Activated B cell treated with CpG ODN at 0.5 μM for 24 hours (primary cell): Measurements from ENCODE around the gene WNT7B. TPM values are rescaled to one million over a fixed set of nuclear protein-coding genes. Genes with fewer than 3 reads are reported as not detected.

Experiments used
- ATAC-seq: fragments of 200-7000 bp; cut with Tn5 transposase; one replicate; pipeline ENCODE4 v1.10.0; 2021; ENCODE audit warnings: low read depth, mild to moderate bottlenecking, moderate library complexity
- CTCF ChIA-PET: fragments of 350-600 bp; sonication (Branson Sonifier 250); formaldehyde crosslinking; loops from one replicate; lab custom pipeline; 2021; ENCODE audit warnings: antibody characterized with exemption; lab: Charles Lee
- POLR2A ChIA-PET: fragments of 350-600 bp; sonication (Branson Sonifier 250); formaldehyde crosslinking; loops from one replicate; lab custom pipeline; 2021; ENCODE audit warnings: antibody characterized with exemption; lab: Charles Lee
- DNase-seq: peaks from one replicate; pipeline ENCODE4 v3.0.0; 2022
- H3K27ac Mint-ChIP-seq: one replicate; pipeline ENCODE4 v1.8.0; 2020; ENCODE audit warnings: mixed read lengths
- H3K27me3 Mint-ChIP-seq: one replicate; pipeline ENCODE4 v1.8.0; 2021; ENCODE audit warnings: mixed read lengths
- H3K36me3 Mint-ChIP-seq: one replicate; pipeline ENCODE4 v1.8.0; 2021; ENCODE audit warnings: low read depth, mixed read lengths
- H3K4me1 Mint-ChIP-seq: one replicate; pipeline ENCODE4 v1.8.0; 2021; ENCODE audit warnings: mixed read lengths
- H3K4me3 Mint-ChIP-seq: one replicate; pipeline ENCODE4 v1.8.0; 2020; ENCODE audit warnings: mild to moderate bottlenecking, mixed read lengths
- H3K9me3 Mint-ChIP-seq: one replicate; pipeline ENCODE4 v1.8.0; 2020; ENCODE audit warnings: mixed read lengths
- intact Hi-C: fragments of 100-400 bp; cut with micrococcal nuclease; formaldehyde crosslinking; loops from one replicate; pipeline ENCODE4 v1.15.1; 2024
- total RNA-seq: library from RNA; stranded (reverse); gene quantifications from 2 replicates; pipeline ENCODE4 v1.2.3, GENCODE V29; 2022
- TF ChIP-seq, protein P1 (sequence below): fragments of 200-600 bp; IDR thresholded peaks from one replicate; pipeline ENCODE4 v1.8.0; 2022; ENCODE audit warnings: antibody characterized with exemption, mild to moderate bottlenecking

Gene WNT7B
- total RNA-seq, 1 donor from 2014 or later: not detected

DNA sequence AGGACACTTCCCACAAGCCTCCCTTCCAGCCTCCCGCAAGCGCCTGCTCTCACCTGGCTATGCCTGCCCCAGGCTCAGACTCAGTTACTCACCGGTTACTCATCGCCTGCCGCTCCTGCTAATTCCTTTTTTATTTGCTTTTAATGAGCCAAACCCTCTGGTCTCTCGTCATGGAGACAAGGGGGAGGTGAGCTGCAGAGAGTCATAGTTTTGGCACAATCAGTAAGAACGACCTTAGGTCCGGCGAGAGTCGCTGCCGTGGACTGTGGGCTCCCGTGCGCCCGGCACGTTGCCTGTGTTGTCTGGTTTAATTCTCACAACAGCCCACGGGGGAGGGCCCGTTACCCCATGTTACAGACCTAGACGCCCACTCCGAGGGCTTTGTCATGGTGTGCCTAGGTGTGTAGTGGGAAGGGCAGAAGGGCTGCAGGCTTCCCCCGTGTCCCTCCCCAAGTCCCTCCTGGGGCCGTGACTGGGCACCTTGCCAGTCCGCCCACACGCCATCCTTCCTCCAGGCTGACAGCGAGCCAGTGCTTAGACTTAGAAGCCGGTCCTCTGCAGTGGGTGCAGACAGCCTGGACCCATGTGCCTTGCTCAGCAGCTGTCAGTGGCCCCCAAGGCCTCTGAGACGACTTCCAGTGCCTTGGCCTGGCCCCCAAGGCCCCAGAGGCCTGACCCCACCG is 42.2 kb downstream of the WNT7B start:
- no peak for ATAC-seq
- no peaks in the 10 kb centered on the region for H3K36me3 Mint-ChIP-seq
- H3K27ac Mint-ChIP-seq: no peak overlapping the region
- no peak overlapping the region for H3K4me3 Mint-ChIP-seq
- H3K9me3 Mint-ChIP-seq: peaks cover 4% of the 10 kb centered on the region
- peaks cover 33% of the 10 kb centered on the region for H3K27me3 Mint-ChIP-seq
- CTCF ChIA-PET: no interaction called here
- TF ChIP-seq, protein P1, sequence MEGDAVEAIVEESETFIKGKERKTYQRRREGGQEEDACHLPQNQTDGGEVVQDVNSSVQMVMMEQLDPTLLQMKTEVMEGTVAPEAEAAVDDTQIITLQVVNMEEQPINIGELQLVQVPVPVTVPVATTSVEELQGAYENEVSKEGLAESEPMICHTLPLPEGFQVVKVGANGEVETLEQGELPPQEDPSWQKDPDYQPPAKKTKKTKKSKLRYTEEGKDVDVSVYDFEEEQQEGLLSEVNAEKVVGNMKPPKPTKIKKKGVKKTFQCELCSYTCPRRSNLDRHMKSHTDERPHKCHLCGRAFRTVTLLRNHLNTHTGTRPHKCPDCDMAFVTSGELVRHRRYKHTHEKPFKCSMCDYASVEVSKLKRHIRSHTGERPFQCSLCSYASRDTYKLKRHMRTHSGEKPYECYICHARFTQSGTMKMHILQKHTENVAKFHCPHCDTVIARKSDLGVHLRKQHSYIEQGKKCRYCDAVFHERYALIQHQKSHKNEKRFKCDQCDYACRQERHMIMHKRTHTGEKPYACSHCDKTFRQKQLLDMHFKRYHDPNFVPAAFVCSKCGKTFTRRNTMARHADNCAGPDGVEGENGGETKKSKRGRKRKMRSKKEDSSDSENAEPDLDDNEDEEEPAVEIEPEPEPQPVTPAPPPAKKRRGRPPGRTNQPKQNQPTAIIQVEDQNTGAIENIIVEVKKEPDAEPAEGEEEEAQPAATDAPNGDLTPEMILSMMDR: no peak
- intact Hi-C loops: no loop called here
- POLR2A ChIA-PET: no interaction called here
- no peaks in the 10 kb centered on the region for H3K4me1 Mint-ChIP-seq
- no peak for DNase-seq

DNA sequence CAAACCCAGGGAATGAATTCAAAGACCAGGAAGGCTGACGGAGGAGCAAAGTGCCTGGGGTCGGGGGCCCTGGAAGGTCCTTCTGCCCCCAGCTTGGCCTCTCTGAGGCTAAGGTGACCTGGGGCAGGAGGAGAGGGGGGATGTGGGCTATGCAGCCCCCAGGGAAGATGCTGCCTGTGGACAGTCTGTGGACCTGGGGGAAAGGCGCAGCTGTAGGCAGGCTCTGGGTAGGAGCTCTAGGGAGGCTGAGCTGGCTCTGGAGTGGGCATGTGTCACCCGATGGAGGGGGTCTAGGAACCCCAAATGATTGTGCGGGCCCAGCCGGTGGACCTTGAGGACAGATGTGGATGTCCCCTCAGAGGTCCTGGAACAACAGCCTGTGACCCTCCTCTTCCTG is 42.8 kb downstream of the WNT7B start:
- no peaks in the 10 kb centered on the region for H3K4me1 Mint-ChIP-seq
- H3K27me3 Mint-ChIP-seq: peaks cover 33% of the 10 kb centered on the region
- no peak overlapping the region for H3K4me3 Mint-ChIP-seq
- ATAC-seq: no peak
- H3K9me3 Mint-ChIP-seq: peaks cover 4% of the 10 kb centered on the region
- H3K36me3 Mint-ChIP-seq: no peaks in the 10 kb centered on the region
- DNase-seq: no peak
- intact Hi-C loops: no loop called here
- H3K27ac Mint-ChIP-seq: no peak overlapping the region
- ChIA-PET POLR2A (no interaction called here), CTCF (no interaction called here)
- TF ChIP-seq, protein P1: no peak

DNA sequence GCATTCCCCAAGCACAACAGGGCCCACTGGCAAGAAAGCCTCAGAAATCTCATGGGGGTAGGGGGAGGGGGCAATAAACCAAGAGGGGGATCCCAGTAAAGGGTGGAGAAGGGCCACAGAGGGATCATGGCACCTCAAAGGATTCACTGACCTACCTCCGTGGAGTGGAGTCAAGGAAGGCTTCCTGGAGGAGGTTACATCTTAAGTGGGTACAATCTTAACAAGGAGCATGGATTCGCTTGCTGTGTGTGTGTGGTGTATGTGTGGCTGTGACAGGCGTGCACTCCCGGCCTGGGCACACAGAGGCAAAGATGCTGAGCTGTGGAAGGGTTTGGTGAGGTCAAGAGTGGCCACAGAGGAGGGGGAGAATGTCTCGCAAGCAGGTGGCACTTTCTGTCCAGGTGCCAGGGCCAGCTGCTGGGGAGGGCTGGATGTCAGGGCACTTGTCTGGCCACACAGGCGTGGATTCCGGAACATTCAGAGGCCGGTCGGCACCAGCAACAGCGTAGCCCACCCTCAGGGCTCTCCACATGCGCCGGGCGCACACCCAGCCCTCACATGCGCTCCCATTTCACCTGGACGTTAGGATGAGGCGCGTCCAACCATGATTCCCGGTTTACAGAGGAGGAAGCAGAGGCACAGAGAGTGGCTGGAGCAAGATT is 43.3 kb downstream of the WNT7B start:
- Mint-ChIP-seq H3K4me3 (no peak overlapping the region), H3K27ac (no peak overlapping the region), H3K9me3 (peaks cover 2% of the 10 kb centered on the region), H3K27me3 (peaks cover 33% of the 10 kb centered on the region), H3K36me3 (no peaks in the 10 kb centered on the region), H3K4me1 (no peaks in the 10 kb centered on the region)
- ATAC-seq: no peak
- intact Hi-C loops: no loop called here
- POLR2A ChIA-PET: no interaction called here
- TF ChIP-seq, protein P1: no peak
- DNase-seq: no peak
- CTCF ChIA-PET: no interaction called here

DNA sequence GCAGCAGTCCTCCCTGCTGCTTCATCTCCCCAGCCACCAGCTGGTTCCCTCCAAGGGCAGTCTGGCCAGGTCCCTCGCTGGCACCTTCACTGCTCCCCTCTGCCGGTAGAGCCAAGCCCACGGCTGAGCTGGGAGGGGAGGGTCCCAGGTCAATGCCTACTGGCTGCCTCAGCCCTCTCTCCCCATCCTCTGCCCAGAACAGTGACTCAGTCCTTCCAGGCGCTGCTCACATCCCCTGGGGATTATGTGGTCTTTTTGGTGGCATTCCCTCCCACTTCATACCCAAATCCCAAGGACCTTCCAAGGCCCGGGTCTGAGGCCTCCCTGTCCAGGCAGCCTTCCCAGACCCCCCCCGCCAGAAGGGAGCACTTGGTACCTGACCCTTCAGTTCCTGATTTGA is 44.9 kb downstream of the WNT7B start:
- Mint-ChIP-seq H3K4me1 (no peaks in the 10 kb centered on the region), H3K4me3 (no peak overlapping the region), H3K27me3 (peaks cover 33% of the 10 kb centered on the region), H3K27ac (no peak overlapping the region), H3K36me3 (no peaks in the 10 kb centered on the region), H3K9me3 (no peaks in the 10 kb centered on the region)
- intact Hi-C loops: no loop called here
- DNase-seq (no peak), ATAC-seq (no peak)
- TF ChIP-seq, protein P1: no peak
- CTCF ChIA-PET: no interaction called here
- POLR2A ChIA-PET: no interaction called here

DNA sequence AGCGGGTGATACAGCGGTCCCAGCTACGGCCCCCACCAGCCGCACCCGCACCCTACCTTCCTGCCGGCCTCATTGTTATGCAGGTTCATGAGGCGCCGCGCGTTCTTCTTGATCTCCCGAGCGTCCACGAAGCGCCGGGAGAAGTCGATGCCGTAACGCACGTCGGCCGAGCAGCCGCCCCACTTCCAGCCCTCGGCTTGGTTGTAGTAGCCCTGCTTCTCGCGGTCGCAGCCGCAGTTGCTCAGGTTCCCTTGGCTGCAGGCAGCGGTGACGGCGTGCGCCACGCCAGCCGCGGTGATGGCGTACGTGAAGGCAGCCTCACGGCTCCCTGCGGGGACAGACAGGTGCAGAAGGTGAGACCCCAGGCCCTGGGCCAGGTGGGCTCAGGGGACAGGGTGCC is 45.9 kb downstream of the WNT7B start:
- no peak for DNase-seq
- no peaks in the 10 kb centered on the region for H3K36me3 Mint-ChIP-seq
- TF ChIP-seq, protein P1: no peak
- ChIA-PET POLR2A (no interaction called here), CTCF (no interaction called here)
- H3K27me3 Mint-ChIP-seq: peaks cover 33% of the 10 kb centered on the region
- ATAC-seq: no peak
- no peaks in the 10 kb centered on the region for H3K4me1 Mint-ChIP-seq
- no peaks in the 10 kb centered on the region for H3K9me3 Mint-ChIP-seq
- no peak overlapping the region for H3K4me3 Mint-ChIP-seq
- no peak overlapping the region for H3K27ac Mint-ChIP-seq
- intact Hi-C loops: no loop called here
